Endometrium (tissue), 2 donors: ENCODE measurements around the gene MAN1B1.
"Not testable (repeated sequence)": the region's sequence is repeated elsewhere in the genome, so short reads cannot be mapped to it uniquely, and the experiment has no call there.

Experiments
- FAIRE-seq: peaks from 2 replicates; lab custom pipeline; 2012; peaks lifted over from hg19 to GRCh38; lab: Jason Lieb, UNC
- donor health status: control.
- donor health status: control.

The MAN1B1 gene

GRCh38 chr9:137128862-137129455 lies 42.2 kb downstream of the MAN1B1 start:
- FAIRE-seq: no peak

DNA sequence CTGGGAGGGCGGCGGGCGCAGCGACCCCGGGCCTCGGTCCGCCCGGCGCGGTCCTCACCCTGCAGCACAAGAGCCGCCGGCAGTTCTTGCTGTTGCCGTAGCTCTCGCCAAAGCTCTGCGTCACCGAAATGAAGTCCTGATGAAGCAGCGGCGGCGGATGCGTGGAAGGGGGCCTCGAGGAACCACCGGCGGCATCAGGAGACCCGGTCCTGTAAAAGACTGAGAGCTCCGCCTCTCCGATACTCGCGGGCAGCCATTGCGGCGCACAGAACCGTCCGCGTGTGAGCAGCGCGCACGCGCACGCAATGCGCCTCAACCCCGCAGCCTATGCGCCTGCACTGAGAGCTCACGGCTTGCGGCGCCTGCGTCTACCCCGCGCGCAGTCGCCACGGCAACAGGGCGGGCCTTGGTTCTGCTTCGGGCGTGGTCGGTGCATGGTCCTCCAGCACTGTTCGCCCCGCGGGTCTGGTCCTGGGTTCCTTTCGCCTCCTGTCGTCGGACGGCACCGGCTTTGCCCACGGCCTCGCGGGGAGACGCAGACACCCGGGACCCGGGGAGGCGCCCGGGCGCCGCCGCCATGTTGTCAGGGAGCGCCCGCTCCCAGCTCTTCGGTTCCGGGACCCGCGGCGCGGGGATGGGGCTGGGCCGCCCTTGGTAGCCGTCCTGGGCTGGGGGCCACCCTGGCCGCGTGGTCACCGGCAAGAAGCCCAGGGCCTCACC lies 42.8 kb downstream of the MAN1B1 start:
- no peak for FAIRE-seq

DNA sequence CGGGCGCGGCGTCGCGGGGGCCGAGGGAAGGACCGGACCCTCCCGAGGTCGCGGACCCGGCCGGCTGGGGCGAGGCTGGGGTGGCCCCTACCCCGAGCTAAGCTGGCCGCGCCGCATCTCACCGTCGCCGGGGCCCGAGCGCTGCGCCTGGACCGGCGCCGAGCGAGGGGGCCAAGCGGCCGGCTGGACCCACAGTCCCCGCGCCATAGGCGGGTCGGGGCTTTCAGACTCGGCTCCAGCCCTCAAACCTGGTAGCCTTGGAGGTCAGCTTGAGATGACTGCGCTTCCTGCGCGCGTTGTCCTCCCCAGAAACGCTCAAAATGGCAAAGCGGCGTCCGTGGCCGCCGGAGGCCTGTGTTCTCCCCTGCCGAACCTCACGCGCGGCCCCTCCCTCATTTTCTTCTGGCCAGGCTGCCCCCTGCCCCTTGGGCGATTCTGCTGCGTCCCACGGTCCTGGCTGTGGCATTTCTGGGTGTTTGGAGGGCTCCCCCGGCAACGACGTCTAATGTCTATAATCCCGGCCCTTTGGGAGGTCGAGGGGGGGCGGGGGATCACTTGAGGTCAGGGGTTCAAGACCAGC lies 43.5 kb downstream of the MAN1B1 start:
- FAIRE-seq: no peak

DNA sequence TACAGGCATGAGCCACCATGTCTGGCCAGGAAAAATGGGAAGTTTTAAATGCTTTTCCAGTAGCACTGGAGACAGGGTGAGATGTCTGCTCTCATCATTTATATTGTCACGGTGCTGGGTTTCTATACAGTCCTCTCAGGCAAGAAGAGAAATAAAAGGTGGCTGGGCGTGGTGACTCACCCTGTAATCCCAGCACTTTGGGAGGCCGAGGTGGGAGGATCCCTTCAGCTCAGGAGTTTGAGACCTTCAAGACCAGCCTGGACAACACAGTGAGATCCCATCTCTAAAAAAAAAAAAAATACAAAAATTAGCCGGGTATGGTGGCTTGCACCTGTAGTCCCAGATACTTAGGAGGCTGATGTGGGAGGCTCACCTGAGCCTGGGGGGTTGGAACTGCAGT lies 47.4 kb downstream of the MAN1B1 start:
- FAIRE-seq: no peak

GRCh38 chr9:137135154-137135553 lies 48.4 kb downstream of the MAN1B1 start:
- not testable (repeated sequence) for FAIRE-seq

- no peak for FAIRE-seq
These were observed 49.6 kb downstream of the MAN1B1 start for GRCh38 chr9:137136261-137136880.

- no peak for FAIRE-seq
These were observed 50.3 kb downstream of the MAN1B1 start for GRCh38 chr9:137136881-137137607.

- no peak for FAIRE-seq
These were observed 51.4 kb downstream of the MAN1B1 start for GRCh38 chr9:137138058-137138721.

DNA sequence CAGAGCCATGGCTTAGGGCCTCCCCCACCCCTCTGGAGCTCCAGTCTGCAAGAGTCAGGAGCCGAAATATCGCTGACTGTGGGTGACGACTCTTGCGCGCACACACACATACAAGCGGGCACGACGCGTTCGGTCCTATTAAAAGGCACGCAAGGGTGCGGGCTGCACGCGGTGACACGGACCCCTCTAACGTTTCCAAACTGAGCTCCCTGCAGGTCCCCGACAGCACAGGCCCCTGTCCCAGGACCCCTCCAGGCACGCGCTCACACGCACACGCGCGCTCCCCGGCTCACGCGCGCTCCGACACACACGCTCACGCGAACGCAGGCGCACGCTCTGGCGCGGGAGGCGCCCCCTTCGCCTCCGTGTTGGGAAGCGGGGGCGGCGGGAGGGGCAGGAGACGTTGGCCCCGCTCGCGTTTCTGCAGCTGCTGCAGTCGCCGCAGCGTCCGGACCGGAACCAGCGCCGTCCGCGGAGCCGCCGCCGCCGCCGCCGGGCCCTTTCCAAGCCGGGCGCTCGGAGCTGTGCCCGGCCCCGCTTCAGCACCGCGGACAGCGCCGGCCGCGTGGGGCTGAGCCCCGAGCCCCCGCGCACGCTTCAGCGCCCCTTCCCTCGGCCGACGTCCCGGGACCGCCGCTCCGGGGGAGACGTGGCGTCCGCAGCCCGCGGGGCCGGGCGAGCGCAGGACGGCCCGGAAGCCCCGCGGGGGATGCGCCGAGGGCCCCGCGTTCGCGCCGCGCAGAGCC lies 52.1 kb downstream of the MAN1B1 start, which contains the start of gene GRIN1:
Gene GRIN1 (plus strand): TSS at position 433 of the 746 bp plus-strand sequence. CDS start 333 bp downstream, outside the sequence.
- FAIRE-seq: no peak

GRCh38 chr9:137139468-137140150 lies 52.8 kb downstream of the MAN1B1 start:
- no peak for FAIRE-seq

- no peak for FAIRE-seq
These were observed 53.6 kb downstream of the MAN1B1 start for GRCh38 chr9:137140151-137141012.

GRCh38 chr9:137141050-137141810 lies 54.4 kb downstream of the MAN1B1 start:
- FAIRE-seq: no peak

DNA sequence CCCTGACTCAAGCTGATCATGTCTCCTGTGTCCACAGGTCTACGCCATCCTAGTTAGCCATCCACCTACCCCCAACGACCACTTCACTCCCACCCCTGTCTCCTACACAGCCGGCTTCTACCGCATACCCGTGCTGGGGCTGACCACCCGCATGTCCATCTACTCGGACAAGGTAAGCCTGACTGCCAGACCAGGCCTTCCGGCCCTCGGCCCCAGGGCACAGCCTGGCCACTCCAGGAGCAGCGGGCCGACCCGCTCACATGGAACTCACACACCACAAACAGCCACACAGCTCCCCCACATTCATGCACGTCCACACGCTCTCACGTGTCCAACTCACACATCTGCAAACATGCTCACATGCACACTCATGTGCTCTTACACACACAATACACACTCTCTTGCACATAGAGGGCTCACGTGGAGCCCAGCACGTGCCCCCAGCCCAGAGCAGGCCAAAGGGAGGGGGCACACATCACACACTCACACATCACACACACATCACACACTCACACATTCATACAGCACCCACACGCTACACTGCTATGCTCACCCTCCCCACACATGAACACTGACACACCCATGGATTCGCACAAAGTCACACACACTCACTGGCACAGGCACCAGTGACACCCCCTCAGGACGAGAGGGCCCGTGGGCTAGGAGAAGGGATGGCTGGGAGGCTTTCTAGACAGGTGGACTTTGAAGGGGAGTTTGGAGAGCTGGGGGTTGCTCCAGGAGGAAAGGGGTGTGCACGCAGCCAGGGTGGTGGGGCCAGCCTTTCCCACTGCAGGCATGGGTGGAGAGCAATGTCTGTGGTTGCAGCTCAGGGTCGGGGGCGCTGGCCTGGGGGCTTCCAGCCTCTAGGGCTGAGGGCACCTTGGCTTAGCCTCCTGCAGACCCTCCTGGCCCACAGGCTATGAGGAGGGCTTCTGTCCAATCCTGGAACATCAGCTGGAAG lies 55.5 kb downstream of the MAN1B1 start:
- no peak for FAIRE-seq

- no peak for FAIRE-seq
These were observed 56.7 kb downstream of the MAN1B1 start for GRCh38 chr9:137143459-137143858.

DNA sequence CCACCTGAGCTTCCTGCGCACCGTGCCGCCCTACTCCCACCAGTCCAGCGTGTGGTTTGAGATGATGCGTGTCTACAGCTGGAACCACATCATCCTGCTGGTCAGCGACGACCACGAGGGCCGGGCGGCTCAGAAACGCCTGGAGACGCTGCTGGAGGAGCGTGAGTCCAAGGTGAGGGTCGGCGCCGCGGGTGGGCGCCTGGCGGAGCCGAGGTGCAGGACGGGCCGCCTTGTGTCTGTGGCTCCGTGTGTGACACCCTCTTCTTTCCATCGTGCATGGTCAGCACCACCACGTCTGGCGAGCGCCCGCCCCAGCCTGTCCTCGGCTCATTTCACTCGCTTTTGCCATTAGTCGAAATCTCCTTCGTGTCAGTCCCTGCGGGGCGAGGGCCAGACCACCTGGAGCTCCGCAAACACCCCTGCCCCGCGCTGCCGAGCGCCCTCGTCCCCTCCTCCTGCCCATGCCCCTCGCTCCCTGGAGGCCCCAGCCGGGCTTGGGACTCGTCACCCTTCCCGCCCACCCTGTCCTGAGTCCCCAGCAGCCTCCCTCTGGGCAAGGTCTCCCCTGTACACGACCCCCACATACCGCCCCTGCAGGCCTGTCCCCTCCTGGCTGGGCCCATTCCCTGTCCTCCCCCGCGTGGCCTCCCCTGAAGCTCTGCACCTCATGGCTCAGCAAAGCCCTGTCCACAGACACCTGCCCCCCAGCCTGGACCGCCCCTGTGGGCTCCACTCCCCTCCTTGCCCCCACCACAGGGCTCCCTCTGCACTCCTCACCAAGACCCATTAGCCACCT lies 59.1 kb downstream of the MAN1B1 start:
- FAIRE-seq: no peak

DNA sequence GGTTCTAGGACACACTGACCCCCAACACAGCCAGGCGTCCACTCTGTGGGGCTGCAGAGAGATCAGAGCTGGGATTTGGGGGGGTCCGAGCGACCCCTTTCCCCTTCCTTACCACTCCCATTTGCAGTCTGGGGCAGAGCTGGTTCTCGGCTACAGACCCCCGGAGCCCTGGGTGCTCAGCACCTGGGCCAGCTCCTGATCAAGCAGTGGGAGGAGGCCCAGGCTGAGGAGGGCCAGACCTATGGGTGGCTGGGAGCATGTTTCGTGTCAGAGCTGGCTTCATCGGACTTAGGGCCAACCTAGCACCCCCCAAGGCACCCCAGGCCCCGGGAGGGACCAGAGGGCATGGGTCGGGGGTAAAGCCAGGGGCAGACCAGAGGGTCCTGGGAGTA lies 59.7 kb downstream of the MAN1B1 start:
- FAIRE-seq: no peak
